Measurements from ENCODE around the gene DLGAP4. TPM values are rescaled to one million over a fixed set of nuclear protein-coding genes. Genes with fewer than 3 reads are reported as not detected.

DLGAP4 gene
- total and polyA plus RNA-seq, 10 of the 15 experiments (the other 5 are each of a cell fraction or from before 2014, with no cell fraction given) = 0.42 to 43.3 (median 19.0) TPM

GRCh38 chr20:36483919-36484808, 178.0 kb downstream of the DLGAP4 start:
- Histone ChIP-seq H3K9ac (ENCODE audit: control insufficient read depth, insufficient read depth, low read length) (peak overlapping the region; percentile 37), H3K27ac (ENCODE audit: control insufficient read depth, insufficient read depth) (peak overlapping the region; percentile 67), H3K4me1 (ENCODE audit: control insufficient read depth, insufficient read depth, low read length) (peaks cover 12% of the 10 kb centered on the region), H3K36me3 (ENCODE audit: control insufficient read depth in 2 of 2, insufficient read depth in 2 of 2, low read length in 1 of 2) (no peaks in the 10 kb centered on the region; a peak in 1 of 4 replicates), H3K4me3 (no peak overlapping the region), H2AFZ (ENCODE audit: control insufficient read depth, low read depth, low read length) (no peak overlapping the region), H3K9me3 (replicated peaks; ENCODE audit: control insufficient read depth, insufficient read depth, low read length) (no peaks in the 10 kb centered on the region), H3K27me3 (replicated peaks in 1 of 2; ENCODE audit: control insufficient read depth in 2 of 2, insufficient read depth in 2 of 2, low read length in 1 of 2) (no peaks in the 10 kb centered on the region), H3K79me2 (ENCODE audit: control insufficient read depth, insufficient read depth, low read length) (peaks cover 5% of the 10 kb centered on the region), H3K4me2 (ENCODE audit: control insufficient read depth, insufficient read depth) (no peak overlapping the region; the same call in 1 of the 2 replicates), H4K20me1 (ENCODE audit: control insufficient read depth, insufficient read depth) (no peaks in the 10 kb centered on the region)
- intact Hi-C loops (cut with micrococcal nuclease; ENCODE audit: unreplicated experiment) (no loop called here), in situ Hi-C loops (cut with MboI) (no loop called here)
- no TSS peak for BruUV-seq (replicated peaks)
- no peak for TF ChIP-seq NBN (IDR thresholded peaks at IDR 0.05)
- TF ChIP-seq SMARCA5 (IDR thresholded peaks at IDR 0.05) = no peak
- peak; percentile 14; the same call in 1 of the 2 replicates for TF ChIP-seq RUNX3 (IDR thresholded peaks at IDR 0.05; ENCODE audit: low read length)
- TF ChIP-seq NR2F1 (conservative IDR thresholded peaks at IDR 0.05) = peak; percentile 55
- no peak for TF ChIP-seq NR2C1 (IDR thresholded peaks at IDR 0.05)
- peak; percentile 58 for TF ChIP-seq IKZF1 (conservative IDR thresholded peaks at IDR 0.05)
- TF ChIP-seq PAX5 (IDR thresholded peaks at IDR 0.05; ENCODE audit: borderline replicate concordance, low read depth, low read length) = peak; percentile 15; the same call in 1 of the 2 replicates
- CTCF ChIA-PET = interaction anchor here (0.7 to 3.0 kb wide), 5 partner anchors 9 to 68 kb away, joined by 3 to 10 read pairs (median 3); no protein-coding TSS in a partner anchor
- 23% methylated on average over 8 of the region's 8 CpGs for WGBS (ENCODE audit: insufficient coverage, insufficient replicate concordance, low lambda C conversion rate, missing lambda C conversion rate)
- ATAC-seq (peak; percentile 35), FAIRE-seq (peak; percentile 64), DNase-seq (ENCODE audit: low read depth, low spot score) (no peak)
- RAD21 ChIA-PET (ENCODE audit: unreplicated experiment) = no interaction called here
- POLR2A ChIA-PET = interaction anchor here (0.8 to 1.1 kb wide), 2 partner anchors 11 to 12 kb away, joined by 3 read pairs; no protein-coding TSS in a partner anchor
- SMC1A ChIA-PET (ENCODE audit: uncharacterized antibody, unreplicated experiment) = interaction anchor here (0.8 to 1.4 kb wide), 2 partner anchors 11 to 20 kb away, joined by 3 to 6 read pairs; no protein-coding TSS in a partner anchor

Measured in GM12878 (cell line).